PC-3 (cell line): Measurements from ENCODE around the gene FEM1A.

ENCODE experiments used
- EZH2 ChIP-seq: fragments of 300-600 bp; sonication (generic); IDR thresholded peaks from one replicate; pipeline ENCODE4 v1.6.1; 2017; ENCODE audit warnings: antibody characterized with exemption, mild to moderate bottlenecking, low read length; ENCODE audit not compliant: unreplicated experiment
- TF ChIP-seq, protein P1 (sequence below): fragments of 300-600 bp; sonication (generic); conservative IDR thresholded peaks from 2 replicates; pipeline ENCODE4 v1.5.1; 2017; ENCODE audit warnings: antibody characterized with exemption, low read depth, mild to moderate bottlenecking, low read length

GRCh38 chr19:4830768-4831265, 39.3 kb downstream of the FEM1A start:
- TF ChIP-seq, protein P1, sequence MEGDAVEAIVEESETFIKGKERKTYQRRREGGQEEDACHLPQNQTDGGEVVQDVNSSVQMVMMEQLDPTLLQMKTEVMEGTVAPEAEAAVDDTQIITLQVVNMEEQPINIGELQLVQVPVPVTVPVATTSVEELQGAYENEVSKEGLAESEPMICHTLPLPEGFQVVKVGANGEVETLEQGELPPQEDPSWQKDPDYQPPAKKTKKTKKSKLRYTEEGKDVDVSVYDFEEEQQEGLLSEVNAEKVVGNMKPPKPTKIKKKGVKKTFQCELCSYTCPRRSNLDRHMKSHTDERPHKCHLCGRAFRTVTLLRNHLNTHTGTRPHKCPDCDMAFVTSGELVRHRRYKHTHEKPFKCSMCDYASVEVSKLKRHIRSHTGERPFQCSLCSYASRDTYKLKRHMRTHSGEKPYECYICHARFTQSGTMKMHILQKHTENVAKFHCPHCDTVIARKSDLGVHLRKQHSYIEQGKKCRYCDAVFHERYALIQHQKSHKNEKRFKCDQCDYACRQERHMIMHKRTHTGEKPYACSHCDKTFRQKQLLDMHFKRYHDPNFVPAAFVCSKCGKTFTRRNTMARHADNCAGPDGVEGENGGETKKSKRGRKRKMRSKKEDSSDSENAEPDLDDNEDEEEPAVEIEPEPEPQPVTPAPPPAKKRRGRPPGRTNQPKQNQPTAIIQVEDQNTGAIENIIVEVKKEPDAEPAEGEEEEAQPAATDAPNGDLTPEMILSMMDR: no peak
- no peak for TF ChIP-seq EZH2
